A549 (cell line): ENCODE results near the gene ROR1.

Experiments used
- CBX2 ChIP-seq: fragments of 200-600 bp; sonication (generic); IDR thresholded peaks from 2 replicates; pipeline ENCODE4 v1.6.1; 2016; ENCODE audit warnings: low read depth, mild to moderate bottlenecking, borderline replicate concordance
- E2F6 ChIP-seq: IDR thresholded peaks from 2 replicates; pipeline ENCODE4 v1.6.1; 2012; ENCODE audit warnings: low read depth, borderline replicate concordance
- RNF2 ChIP-seq: fragments of 200-600 bp; sonication (generic); IDR thresholded peaks from 2 replicates; pipeline ENCODE4 v1.6.1; 2016; ENCODE audit warnings: low read depth, mild to moderate bottlenecking, antibody characterized with exemption, moderate library complexity, borderline replicate concordance
- ZFP36 ChIP-seq: fragments of 450-650 bp; IDR thresholded peaks from 2 replicates; pipeline ENCODE4 v1.6.1; 2014; ENCODE audit warnings: borderline replicate concordance; ENCODE audit not compliant: partially characterized antibody

- TF ChIP-seq E2F6 = no peak
- no peak for TF ChIP-seq CBX2
- no peak for TF ChIP-seq RNF2
- TF ChIP-seq ZFP36 = no peak
Measured at GRCh38 chr1:64209221-64209620, 435.4 kb downstream of the ROR1 start.
